Measurements from ENCODE around the gene TAPBP. TPM values are rescaled to one million over a fixed set of nuclear protein-coding genes. Genes with fewer than 3 reads are reported as not detected.
A peak's percentile ranks its signal among the peaks of the same experiment; 100 is the strongest.
"Not testable (repeated sequence)": the region's sequence is repeated elsewhere in the genome, so short reads cannot be mapped to it uniquely, and the experiment has no call there.

TAPBP gene
- 59.4 and 61.6 TPM in 2 replicates for total RNA-seq (2014; rRNA removed; shearing (Covaris generic))

GRCh38 chr6:33313709-33314514, at the start of gene TAPBP:
Gene TAPBP (minus strand): TSS chr6:33314078. CDS start chr6:33314041, 37 bp downstream.
- peak; percentile 70 for DNase-seq (ENCODE audit: low spot score)

- DNase-seq (ENCODE audit: low spot score): not testable (repeated sequence)
Measured at GRCh38 chr6:33363486-33363885, 49.6 kb upstream of the TAPBP start.

GRCh38 chr6:33359331-33359730, 45.5 kb upstream of the TAPBP start:
- DNase-seq (ENCODE audit: low spot score): no peak

GRCh38 chr6:33357160-33357871, 43.4 kb upstream of the TAPBP start:
- DNase-seq (ENCODE audit: low spot score): not testable (repeated sequence)

- no peak for DNase-seq (ENCODE audit: low spot score)
Measured at GRCh38 chr6:33356295-33356694, 42.4 kb upstream of the TAPBP start.

GRCh38 chr6:33355860-33356259, 42.0 kb upstream of the TAPBP start:
- DNase-seq (ENCODE audit: low spot score): not testable (repeated sequence)

GRCh38 chr6:33347816-33348215, 33.9 kb upstream of the TAPBP start:
- DNase-seq (ENCODE audit: low spot score): no peak

- DNase-seq (ENCODE audit: low spot score): not testable (repeated sequence)
Measured at GRCh38 chr6:33346972-33347371, 33.1 kb upstream of the TAPBP start.

- DNase-seq (ENCODE audit: low spot score): peak; percentile 87
Measured at GRCh38 chr6:33344701-33345697, 31.1 kb upstream of the TAPBP start.

- no peak for DNase-seq (ENCODE audit: low spot score)
Measured at GRCh38 chr6:33343953-33344611, 30.2 kb upstream of the TAPBP start.

GRCh38 chr6:33343606-33343952, 29.7 kb upstream of the TAPBP start:
- DNase-seq (ENCODE audit: low spot score): not testable (repeated sequence)

GRCh38 chr6:33339193-33339592, 25.3 kb upstream of the TAPBP start:
- no peak for DNase-seq (ENCODE audit: low spot score)

- DNase-seq (ENCODE audit: low spot score): no peak
Measured at GRCh38 chr6:33336495-33336894, 22.6 kb upstream of the TAPBP start.

- DNase-seq (ENCODE audit: low spot score): no peak
Measured at GRCh38 chr6:33335916-33336315, 22.0 kb upstream of the TAPBP start.

GRCh38 chr6:33333666-33334065, 19.8 kb upstream of the TAPBP start:
- no peak for DNase-seq (ENCODE audit: low spot score)

GRCh38 chr6:33330736-33331135, 16.9 kb upstream of the TAPBP start:
- no peak for DNase-seq (ENCODE audit: low spot score)

GRCh38 chr6:33329058-33329457, 15.2 kb upstream of the TAPBP start:
- DNase-seq (ENCODE audit: low spot score): no peak

GRCh38 chr6:33324125-33324524, 10.2 kb upstream of the TAPBP start:
- no peak for DNase-seq (ENCODE audit: low spot score)

GRCh38 chr6:33323623-33323948, 9.7 kb upstream of the TAPBP start:
- DNase-seq (ENCODE audit: low spot score): no peak

GRCh38 chr6:33321227-33321626, 7.3 kb upstream of the TAPBP start:
- no peak for DNase-seq (ENCODE audit: low spot score)

Measured in A172 (cell line).